Endometrial microvascular endothelial cells (primary cell): ENCODE data around the gene ARSG. TPM values are rescaled to one million over a fixed set of nuclear protein-coding genes. Genes with fewer than 3 reads are reported as not detected.
"Not testable (repeated sequence)": the region's sequence is repeated elsewhere in the genome, so short reads cannot be mapped to it uniquely, and the experiment has no call there.

Experiments used
- in situ Hi-C: cut with HindIII; loops from 2 replicates; pipeline ENCODE4 v1.10.0; 2017; ENCODE audit warnings: low sequenced_read_pairs, low pct_unique_long_range_greater_than_20kb; ENCODE audit errors: inconsistent ontology term
- total RNA-seq: library from RNA; depleted of rRNA; stranded (reverse); fragments of >200 nt; gene quantifications from one replicate; pipeline ENCODE4 v1.2.3, GENCODE V29; 2015; ENCODE audit errors: inconsistent ontology term

The ARSG gene
- total RNA-seq, 1 donor from 2014 or later = 4.7 TPM

GRCh38 chr17:68354311-68354710 lies 63.0 kb downstream of the ARSG start:
- in situ Hi-C loops = not testable (repeated sequence)

- in situ Hi-C loops = not testable (repeated sequence)
Measured at GRCh38 chr17:68355108-68355507, 63.8 kb downstream of the ARSG start.

DNA sequence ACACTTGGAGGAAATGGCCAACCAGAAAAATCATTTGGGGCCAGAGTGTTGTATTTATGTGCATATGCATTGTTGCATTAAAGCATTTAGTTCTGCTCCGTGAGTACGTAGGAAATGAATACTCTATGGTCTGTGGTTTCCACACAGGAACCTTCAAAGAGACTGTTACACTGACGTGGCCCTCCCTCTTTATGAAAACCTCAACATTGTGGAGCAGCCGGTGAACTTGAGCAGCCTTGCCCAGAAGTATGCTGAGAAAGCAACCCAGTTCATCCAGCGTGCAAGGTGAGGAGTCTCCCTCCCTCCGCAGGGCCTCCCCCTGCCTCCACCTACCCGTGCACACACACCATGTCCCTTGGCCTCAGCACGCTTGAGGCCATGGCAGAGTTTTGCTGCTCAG lies 65.2 kb downstream of the ARSG start:
- in situ Hi-C loops = no loop called here

GRCh38 chr17:68356949-68357455 lies 65.7 kb downstream of the ARSG start:
- in situ Hi-C loops = no loop called here

- in situ Hi-C loops = no loop called here
Measured at GRCh38 chr17:68357886-68358285, 66.6 kb downstream of the ARSG start.

DNA sequence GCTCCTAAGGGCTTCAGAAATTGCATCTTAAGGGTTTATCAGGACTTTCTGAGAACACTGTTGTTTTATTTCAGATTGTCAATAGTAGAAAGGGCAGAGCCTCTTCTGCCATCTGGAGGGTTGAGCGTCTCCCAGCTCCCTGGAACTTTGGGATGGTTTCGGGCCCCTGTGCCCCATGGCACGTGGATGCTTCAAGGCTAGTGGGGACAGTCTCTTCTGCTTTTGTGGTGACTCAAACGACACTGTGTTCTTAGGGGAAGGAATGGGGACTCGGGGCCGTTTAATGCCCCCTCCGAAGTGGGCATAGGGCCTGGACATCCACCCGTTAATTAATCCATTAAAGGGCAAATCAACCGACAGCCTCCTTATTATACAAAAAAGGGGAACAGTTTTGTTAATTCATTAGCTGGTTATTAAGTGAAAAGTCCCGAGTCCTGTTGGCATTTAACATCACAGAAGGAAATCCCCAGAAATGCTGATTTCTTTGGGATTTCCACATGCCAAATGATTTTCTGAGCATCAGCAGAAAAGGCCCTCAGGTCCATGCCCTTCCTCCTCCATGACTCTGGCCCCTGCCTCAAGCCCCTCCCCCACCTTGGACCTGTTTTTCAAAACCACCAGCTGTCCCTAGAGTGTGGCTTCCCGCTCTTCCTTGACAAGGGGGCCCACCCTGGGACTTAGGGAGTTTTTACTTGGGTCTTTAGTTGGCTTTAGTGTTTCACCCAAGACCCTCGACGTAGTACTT lies 68.7 kb downstream of the ARSG start:
- in situ Hi-C loops = no loop called here

DNA sequence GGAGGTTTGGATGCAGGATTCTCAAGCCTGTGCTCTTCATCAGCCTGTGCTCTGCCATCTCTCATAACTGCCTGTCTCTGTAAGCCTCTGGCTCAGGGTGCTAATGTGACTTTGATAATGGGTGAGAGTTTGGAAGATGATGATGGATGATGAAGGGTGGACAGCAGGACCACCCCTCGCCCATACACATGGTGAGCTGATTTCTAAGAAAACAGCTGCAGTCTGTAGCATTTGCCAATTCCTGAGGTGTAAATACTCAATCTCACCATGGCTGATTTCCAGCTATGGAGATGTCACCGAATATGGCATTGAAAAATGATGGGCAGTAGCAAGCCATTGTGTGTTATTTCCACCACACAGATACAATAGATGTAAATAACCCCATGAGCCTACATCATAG lies 74.2 kb downstream of the ARSG start:
- in situ Hi-C loops = no loop called here

DNA sequence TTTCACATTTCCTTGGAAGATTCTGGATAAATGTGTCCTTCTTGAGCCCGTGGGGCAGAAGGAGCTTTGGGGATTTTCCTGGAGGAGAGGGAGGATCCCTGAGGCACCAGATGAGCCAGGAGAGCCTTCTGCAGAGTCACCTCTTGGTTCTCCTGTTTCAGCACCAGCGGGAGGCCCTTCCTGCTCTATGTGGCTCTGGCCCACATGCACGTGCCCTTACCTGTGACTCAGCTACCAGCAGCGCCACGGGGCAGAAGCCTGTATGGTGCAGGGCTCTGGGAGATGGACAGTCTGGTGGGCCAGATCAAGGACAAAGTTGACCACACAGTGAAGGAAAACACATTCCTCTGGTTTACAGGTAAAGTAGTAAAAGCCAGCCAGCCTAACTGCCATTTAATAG lies 77.1 kb downstream of the ARSG start:
- in situ Hi-C loops = no loop called here

GRCh38 chr17:68375566-68375965 lies 84.3 kb downstream of the ARSG start:
- in situ Hi-C loops = no loop called here

GRCh38 chr17:68376178-68376577 lies 84.9 kb downstream of the ARSG start:
- in situ Hi-C loops = not testable (repeated sequence)

GRCh38 chr17:68377771-68378267 lies 86.5 kb downstream of the ARSG start:
- in situ Hi-C loops = no loop called here

DNA sequence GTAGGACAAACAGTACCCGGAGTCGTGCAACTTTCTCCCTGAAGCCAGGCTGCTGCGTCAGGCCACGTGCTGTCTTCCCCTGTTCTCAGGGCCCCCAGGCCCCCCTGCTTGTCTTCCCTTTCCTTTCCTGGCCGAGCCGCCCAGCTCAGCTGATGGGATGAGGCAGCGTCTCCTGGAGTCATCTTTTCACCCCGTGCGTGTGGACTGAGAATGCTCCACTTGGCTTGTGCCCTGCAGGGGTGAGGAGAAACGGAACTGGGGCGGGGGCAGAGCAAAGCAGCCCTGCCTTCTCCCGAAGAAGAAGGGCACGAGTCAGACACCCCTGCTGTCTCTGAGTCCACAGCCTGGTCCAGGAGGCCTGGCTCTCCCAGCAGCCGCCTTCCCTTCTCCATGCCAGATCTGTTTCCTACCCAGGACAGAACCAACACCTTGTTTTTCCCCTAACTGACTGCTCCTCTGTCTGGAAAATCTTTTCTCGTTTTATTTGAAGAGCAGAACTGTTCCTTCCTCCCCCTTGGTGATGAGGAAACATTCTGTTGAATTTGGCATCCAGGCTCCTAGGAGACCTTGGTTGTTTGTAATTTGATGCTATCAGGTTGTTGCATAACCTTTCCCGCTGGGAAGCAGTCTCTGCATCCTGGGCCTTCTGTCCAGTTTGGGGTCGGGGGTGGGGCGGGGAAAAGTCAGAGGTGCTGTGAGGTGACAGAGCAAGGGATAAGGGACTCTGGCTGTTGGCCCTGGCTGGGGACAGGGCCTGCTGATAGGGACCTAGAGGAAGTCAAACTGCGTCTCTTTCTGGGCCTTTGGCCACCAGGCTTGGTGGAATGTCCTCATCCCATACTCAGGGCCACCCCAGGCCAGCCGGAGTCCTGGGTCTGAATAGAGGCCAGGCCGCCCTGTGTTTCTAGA lies 87.2 kb downstream of the ARSG start:
- in situ Hi-C loops = no loop called here

- in situ Hi-C loops = no loop called here
Measured at GRCh38 chr17:68379177-68379510, 87.8 kb downstream of the ARSG start.

DNA sequence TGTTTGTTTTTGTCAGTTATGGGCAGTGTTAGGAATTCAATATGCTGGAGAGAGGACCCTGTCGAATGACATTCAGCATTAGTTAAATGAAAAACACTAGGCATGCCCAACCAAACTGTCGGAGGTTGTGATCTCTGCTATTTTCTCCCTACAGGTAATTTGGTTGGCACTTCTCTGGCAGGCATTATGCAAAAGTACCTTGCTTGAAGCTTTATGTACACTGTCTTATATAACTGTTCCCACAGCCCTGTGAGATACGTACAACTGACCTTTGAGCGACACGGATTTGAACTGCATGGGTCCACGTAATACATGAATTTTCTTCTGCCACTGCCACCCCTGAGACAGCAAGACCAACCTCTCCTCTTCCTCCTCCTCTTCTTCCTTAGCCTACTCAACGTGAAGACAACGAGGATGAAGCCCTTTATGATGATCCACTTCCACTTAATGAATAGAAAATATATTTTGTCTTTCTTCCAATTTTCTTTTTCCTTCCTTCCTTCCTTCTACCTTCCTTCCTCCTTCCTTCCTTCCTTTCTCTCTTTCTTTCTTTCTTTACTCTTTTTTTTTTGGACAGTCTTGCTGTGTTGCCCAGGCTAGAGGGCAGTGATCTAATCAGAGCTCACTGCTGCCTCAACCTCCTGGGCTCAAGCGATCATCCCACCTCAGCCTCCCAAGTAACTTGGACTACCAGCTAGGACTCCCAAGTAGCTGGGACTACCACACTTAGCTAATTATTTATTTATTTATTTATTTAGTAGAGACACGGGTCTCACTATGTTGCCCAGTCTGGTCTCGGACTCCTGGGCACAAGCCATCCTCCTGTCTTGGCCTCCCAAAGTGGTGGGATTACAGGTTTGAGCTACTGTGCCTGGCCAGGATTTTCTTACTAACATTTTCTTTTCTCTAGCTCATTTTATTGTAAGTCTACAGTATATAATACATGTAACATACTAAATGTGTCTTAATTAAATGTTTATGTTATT lies 88.7 kb downstream of the ARSG start:
- in situ Hi-C loops = no loop called here

DNA sequence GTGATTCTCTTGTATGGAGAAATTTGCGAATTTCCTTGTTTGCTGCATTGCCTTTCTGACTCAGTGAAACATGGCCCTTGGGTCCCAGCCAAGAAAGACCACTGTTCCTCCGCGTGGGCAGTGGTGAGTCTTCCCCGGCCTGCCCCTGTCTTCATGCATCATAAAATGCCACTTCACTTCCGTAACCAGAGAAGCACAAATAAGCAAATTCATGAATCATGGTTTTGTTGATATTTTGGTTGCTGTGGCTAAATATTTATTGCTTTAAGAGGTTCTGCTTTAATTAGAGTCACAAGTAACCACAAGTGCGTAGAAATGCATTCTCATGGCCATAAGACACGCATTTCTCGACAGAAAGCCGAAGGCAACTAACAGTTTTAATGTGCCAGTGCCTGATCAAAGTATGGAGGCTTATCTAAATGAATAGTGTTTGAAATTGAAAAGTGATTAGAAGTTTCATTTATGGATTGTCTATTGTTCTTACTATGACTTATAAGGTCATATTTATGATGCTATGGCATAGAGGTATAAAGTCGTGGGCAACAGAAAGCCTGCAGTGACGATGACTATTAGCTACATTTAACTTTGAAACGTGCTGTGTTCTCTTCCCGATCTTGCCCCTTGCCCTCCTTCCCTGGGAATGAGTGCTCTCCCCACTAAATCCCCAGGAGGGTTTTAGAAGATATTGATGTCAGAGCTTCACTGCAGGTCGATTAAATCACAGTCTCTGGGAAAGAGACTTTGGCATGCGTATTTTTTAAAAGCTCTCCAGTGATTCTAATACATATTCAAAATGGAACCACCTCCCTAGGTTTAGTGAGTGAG lies 90.0 kb downstream of the ARSG start:
- in situ Hi-C loops = no loop called here

- in situ Hi-C loops = no loop called here
Measured at GRCh38 chr17:68382582-68383085, 91.3 kb downstream of the ARSG start.

DNA sequence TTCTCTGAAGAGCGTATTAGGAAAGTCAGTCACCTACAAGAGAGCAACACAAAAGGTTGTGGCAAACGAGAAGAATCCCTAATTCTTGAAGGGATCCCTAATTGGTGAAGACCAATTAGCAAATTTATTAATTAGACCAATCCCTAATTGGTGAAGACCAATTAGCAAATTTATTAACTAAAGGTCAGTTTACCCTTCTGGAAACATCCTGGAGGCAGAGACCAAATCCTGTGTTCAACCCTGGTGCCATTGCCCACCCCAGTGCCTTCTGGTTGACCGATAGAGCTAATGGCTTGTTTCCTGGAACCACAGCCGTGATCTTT lies 91.8 kb downstream of the ARSG start:
- in situ Hi-C loops = no loop called here
